ENCODE results near the gene SLC4A3. TPM values are rescaled to one million over a fixed set of nuclear protein-coding genes. Genes with fewer than 3 reads are reported as not detected.

SLC4A3 gene
- total RNA-seq, 2 experiments from 2014 or later, result 0.16 to 0.20 TPM

DNA sequence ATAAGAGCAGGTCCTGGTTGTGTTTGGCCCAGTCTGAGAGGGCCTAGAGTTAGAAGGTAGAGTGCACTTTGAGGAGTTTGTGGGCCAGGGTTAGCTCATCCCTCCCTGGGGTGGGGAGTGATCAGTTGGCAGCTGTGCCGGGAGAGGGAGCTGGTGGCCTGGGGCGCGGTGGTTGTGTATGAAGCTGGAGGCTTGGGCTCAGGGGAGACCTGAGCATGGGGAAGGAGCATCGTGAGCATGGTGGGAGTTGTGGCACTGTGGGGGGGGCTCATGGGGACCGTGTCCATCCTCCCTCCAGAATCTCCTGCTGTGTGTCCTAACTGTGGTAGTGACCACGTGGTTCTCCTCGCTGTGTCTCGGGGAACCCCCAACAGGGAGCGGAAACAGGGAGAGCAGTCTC lies 16.1 kb upstream of the SLC4A3 start:
- H3K4me3 ChIP-seq (ENCODE audit: low read length), result no peak overlapping the region
- no peaks in the 10 kb centered on the region for H3K9me3 ChIP-seq (ENCODE audit: control insufficient read depth in 1 of 2, insufficient read depth in 1 of 2, low read length in 2 of 2)
- peaks cover 13% of the 10 kb centered on the region for H3K4me1 ChIP-seq (ENCODE audit: insufficient read depth, low read length)
- H3K27me3 Mint-ChIP-seq, result no peaks in the 10 kb centered on the region
- DNase-seq (no peak), ATAC-seq (ENCODE audit: poor library complexity) (no peak)
- no peaks in the 10 kb centered on the region for H3K27me3 ChIP-seq (ENCODE audit: control insufficient read depth in 1 of 2, insufficient read depth in 2 of 2, low read length in 2 of 2)
- CTCF ChIA-PET, result no interaction called here
- intact Hi-C loops (cut with DNase I, micrococcal nuclease), result no loop called here
- H3K27ac ChIP-seq (ENCODE audit: low read depth in 1 of 2, low read length in 2 of 2), result no peak overlapping the region
- peaks cover 50% of the 10 kb centered on the region for H3K36me3 Mint-ChIP-seq (ENCODE audit: low read depth)
- TF ChIP-seq, protein P1, sequence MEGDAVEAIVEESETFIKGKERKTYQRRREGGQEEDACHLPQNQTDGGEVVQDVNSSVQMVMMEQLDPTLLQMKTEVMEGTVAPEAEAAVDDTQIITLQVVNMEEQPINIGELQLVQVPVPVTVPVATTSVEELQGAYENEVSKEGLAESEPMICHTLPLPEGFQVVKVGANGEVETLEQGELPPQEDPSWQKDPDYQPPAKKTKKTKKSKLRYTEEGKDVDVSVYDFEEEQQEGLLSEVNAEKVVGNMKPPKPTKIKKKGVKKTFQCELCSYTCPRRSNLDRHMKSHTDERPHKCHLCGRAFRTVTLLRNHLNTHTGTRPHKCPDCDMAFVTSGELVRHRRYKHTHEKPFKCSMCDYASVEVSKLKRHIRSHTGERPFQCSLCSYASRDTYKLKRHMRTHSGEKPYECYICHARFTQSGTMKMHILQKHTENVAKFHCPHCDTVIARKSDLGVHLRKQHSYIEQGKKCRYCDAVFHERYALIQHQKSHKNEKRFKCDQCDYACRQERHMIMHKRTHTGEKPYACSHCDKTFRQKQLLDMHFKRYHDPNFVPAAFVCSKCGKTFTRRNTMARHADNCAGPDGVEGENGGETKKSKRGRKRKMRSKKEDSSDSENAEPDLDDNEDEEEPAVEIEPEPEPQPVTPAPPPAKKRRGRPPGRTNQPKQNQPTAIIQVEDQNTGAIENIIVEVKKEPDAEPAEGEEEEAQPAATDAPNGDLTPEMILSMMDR (IDR thresholded peaks at IDR 0.05), result no peak
- H3K36me3 ChIP-seq (ENCODE audit: insufficient read depth, low read length), result peaks cover 54% of the 10 kb centered on the region
- no peak overlapping the region for H3K27ac Mint-ChIP-seq
- no peak overlapping the region for H3K4me3 Mint-ChIP-seq
- H3K4me1 Mint-ChIP-seq (ENCODE audit: low read depth), result peaks cover 18% of the 10 kb centered on the region
- POLR2A ChIA-PET, result no interaction called here
- no peaks in the 10 kb centered on the region for H3K9me3 Mint-ChIP-seq

DNA sequence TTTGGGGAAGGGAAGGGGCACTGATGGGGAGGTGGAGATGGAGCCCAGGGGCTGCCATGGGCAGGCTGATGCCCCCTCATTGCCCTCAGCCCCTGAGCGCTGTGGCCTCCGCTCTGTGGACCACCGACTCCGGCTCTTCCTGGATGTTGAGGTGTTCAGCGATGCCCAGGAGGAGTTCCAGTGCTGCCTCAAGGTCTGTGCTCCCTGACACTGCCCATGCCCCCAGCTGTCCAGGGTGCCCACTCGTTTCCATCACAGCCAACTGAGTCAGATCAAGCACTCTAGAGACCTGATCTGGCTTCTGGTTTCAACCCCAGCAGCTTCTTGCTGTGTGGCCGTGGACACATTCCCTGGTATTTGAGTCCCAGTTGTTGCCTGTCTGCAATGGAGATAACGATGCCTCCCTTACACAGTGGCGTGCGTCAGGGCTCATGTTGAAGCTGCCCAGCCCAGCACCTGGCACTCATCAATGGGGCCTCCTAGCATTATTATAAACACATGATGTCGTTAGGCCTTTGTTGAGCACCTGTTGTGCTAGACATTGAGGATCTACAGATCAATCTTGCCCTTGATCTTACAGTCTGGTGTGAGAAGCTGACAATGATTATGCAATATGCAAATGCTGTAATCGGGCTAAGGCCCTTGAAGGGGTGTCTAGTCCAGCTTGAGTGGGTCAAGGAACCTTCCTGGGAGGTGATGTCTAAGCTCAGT lies 15.4 kb upstream of the SLC4A3 start:
- ATAC-seq (ENCODE audit: poor library complexity) (peak; percentile 34), DNase-seq (no peak)
- intact Hi-C loops (cut with DNase I, micrococcal nuclease), result no loop called here
- peaks cover 13% of the 10 kb centered on the region for H3K4me1 ChIP-seq (ENCODE audit: insufficient read depth, low read length)
- TF ChIP-seq, protein P1 (IDR thresholded peaks at IDR 0.05), result no peak
- CTCF ChIA-PET, result no interaction called here
- Mint-ChIP-seq H3K27ac (peak overlapping the region; percentile 56), H3K36me3 (ENCODE audit: low read depth) (peaks cover 43% of the 10 kb centered on the region), H3K4me3 (no peak overlapping the region), H3K27me3 (no peaks in the 10 kb centered on the region), H3K4me1 (ENCODE audit: low read depth) (peaks cover 18% of the 10 kb centered on the region), H3K9me3 (no peaks in the 10 kb centered on the region)
- H3K4me3 ChIP-seq (ENCODE audit: low read length), result no peak overlapping the region
- H3K36me3 ChIP-seq (ENCODE audit: insufficient read depth, low read length), result peaks cover 48% of the 10 kb centered on the region
- H3K27me3 ChIP-seq (ENCODE audit: control insufficient read depth in 1 of 2, insufficient read depth in 2 of 2, low read length in 2 of 2), result no peaks in the 10 kb centered on the region
- H3K9me3 ChIP-seq (ENCODE audit: control insufficient read depth in 1 of 2, insufficient read depth in 1 of 2, low read length in 2 of 2), result no peaks in the 10 kb centered on the region
- H3K27ac ChIP-seq (ENCODE audit: low read depth in 1 of 2, low read length in 2 of 2), result no peak overlapping the region
- POLR2A ChIA-PET, result no interaction called here

DNA sequence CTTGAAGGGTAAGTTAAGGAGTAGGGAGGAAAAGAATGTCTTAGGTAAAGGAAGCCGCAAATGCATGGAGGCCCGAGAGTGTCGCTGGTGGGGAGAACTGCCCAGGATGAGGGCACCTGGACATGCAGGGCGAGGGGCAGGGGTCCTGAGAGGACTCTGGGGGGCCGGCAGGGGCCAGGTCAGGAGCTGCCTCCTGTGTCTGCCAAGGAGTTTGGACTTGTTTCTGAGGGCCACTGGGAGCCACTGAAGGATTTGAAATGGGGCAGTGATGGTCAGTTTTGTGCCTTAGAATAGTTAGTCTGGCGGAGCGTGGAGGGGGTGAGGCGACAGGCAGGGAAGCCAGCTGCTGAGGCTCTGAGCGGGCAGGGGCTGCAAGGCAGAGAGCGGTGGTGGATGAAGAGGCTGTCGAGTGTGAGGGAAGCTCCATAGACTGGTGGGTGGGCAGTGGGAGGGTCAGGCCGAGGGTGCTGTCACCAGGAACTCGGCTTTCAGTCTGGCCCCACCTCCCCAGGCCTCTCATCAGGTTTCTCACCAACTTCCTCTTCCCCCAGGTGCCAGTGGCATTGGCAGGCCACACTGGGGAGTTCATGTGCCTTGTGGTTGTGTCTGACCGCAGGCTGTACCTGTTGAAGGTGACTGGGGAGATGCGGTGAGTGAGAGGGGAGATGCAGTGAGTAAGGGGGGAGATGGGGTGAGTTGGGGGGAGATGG lies 14.7 kb upstream of the SLC4A3 start:
- no peak overlapping the region for H3K27ac ChIP-seq (ENCODE audit: low read depth in 1 of 2, low read length in 2 of 2)
- CTCF ChIA-PET, result no interaction called here

More for the DNA sequence above, 14.7 kb upstream of the SLC4A3 start:
- Histone ChIP-seq H3K27me3 (ENCODE audit: control insufficient read depth in 1 of 2, insufficient read depth in 2 of 2, low read length in 2 of 2) (no peaks in the 10 kb centered on the region), H3K36me3 (ENCODE audit: insufficient read depth, low read length) (peaks cover 46% of the 10 kb centered on the region), H3K9me3 (ENCODE audit: control insufficient read depth in 1 of 2, insufficient read depth in 1 of 2, low read length in 2 of 2) (no peaks in the 10 kb centered on the region), H3K4me3 (ENCODE audit: low read length) (no peak overlapping the region), H3K4me1 (ENCODE audit: insufficient read depth, low read length) (peaks cover 13% of the 10 kb centered on the region)
- Mint-ChIP-seq H3K27me3 (no peaks in the 10 kb centered on the region), H3K27ac (peak overlapping the region; percentile 56), H3K36me3 (ENCODE audit: low read depth) (peaks cover 36% of the 10 kb centered on the region), H3K4me1 (ENCODE audit: low read depth) (peaks cover 18% of the 10 kb centered on the region), H3K9me3 (no peaks in the 10 kb centered on the region), H3K4me3 (no peak overlapping the region)
- TF ChIP-seq, protein P1 (IDR thresholded peaks at IDR 0.05), result no peak
- intact Hi-C loops (cut with DNase I, micrococcal nuclease), result no loop called here
- DNase-seq, result peak in 6 of 14 experiments; percentile 16 to 57 (median 30)
- POLR2A ChIA-PET, result no interaction called here
- peak; percentile 59 for ATAC-seq (ENCODE audit: poor library complexity)

All from CD4-positive, alpha-beta T cell (primary cell).